GM12878 (cell line): Measurements from ENCODE around the gene CEACAM3. TPM values are rescaled to one million over a fixed set of nuclear protein-coding genes. Genes with fewer than 3 reads are reported as not detected.
A peak's percentile ranks its signal among the peaks of the same experiment; 100 is the strongest.

Source experiments
- BACH1 ChIP-seq: fragments of 450-650 bp; IDR thresholded peaks from 2 replicates; pipeline ENCODE4 v1.6.1; 2017; ENCODE audit warnings: mild to moderate bottlenecking, borderline replicate concordance
- BCL11A ChIP-seq: IDR thresholded peaks from 2 replicates; pipeline ENCODE4 v1.6.1; 2011; ENCODE audit warnings: low read depth, low read length
- CREM ChIP-seq: IDR thresholded peaks from 2 replicates; pipeline ENCODE4 v1.6.1; 2014; ENCODE audit warnings: antibody characterized with exemption, low read depth
- FOS ChIP-seq: IDR thresholded peaks from 3 replicates; pipeline ENCODE4 v1.6.1; 2011; ENCODE audit warnings: borderline replicate concordance; ENCODE audit not compliant: insufficient read length; ENCODE audit errors: extremely low read depth
- HDGF ChIP-seq: fragments of 450-650 bp; IDR thresholded peaks from 2 replicates; pipeline ENCODE4 v1.6.1; 2016; ENCODE audit warnings: antibody characterized with exemption
- KLF5 ChIP-seq: fragments of 450-650 bp; IDR thresholded peaks from 2 replicates; pipeline ENCODE4 v1.6.1; 2014; ENCODE audit warnings: mild to moderate bottlenecking; ENCODE audit not compliant: partially characterized antibody
- NR2C2 ChIP-seq: IDR thresholded peaks from 2 replicates; pipeline ENCODE4 v1.6.1; 2011; ENCODE audit warnings: borderline replicate concordance, low read depth; ENCODE audit not compliant: control insufficient read depth, insufficient read length
- POLR2AphosphoS2 ChIP-seq: IDR thresholded peaks from 2 replicates; pipeline ENCODE4 v1.6.1; 2011; ENCODE audit warnings: low read depth, mild to moderate bottlenecking, low read length, improper control_type of control experiment, moderate library complexity
- RFX5 ChIP-seq: IDR thresholded peaks from 2 replicates; pipeline ENCODE4 v1.6.1; 2011; ENCODE audit warnings: low read depth, low read length, improper control_type of control experiment
- SIN3A ChIP-seq: IDR thresholded peaks from 2 replicates; pipeline ENCODE4 v1.6.1; 2012; ENCODE audit warnings: low read depth, low read length, improper control_type of control experiment
- SIX5 ChIP-seq: IDR thresholded peaks from 2 replicates; pipeline ENCODE4 v1.6.1; 2011; ENCODE audit warnings: mild to moderate bottlenecking, low read depth, low read length, moderate library complexity; ENCODE audit not compliant: severe bottlenecking
- SMARCA5 ChIP-seq: fragments of 450-650 bp; IDR thresholded peaks from 2 replicates; pipeline ENCODE4 v1.6.1; 2017; ENCODE audit warnings: mild to moderate bottlenecking
- STAT1 ChIP-seq: fragments of 450-650 bp; conservative IDR thresholded peaks from 2 replicates; pipeline ENCODE4 v1.6.1; 2014; ENCODE audit warnings: antibody characterized with exemption, mild to moderate bottlenecking
- TCF3 ChIP-seq: IDR thresholded peaks from 2 replicates; pipeline ENCODE4 v1.6.1; 2012; ENCODE audit warnings: low read depth, mild to moderate bottlenecking, low read length, borderline replicate concordance; ENCODE audit not compliant: insufficient read depth
- ZNF217 ChIP-seq: fragments of 450-650 bp; IDR thresholded peaks from 2 replicates; pipeline ENCODE4 v1.6.1; 2017; ENCODE audit warnings: antibody characterized with exemption, mild to moderate bottlenecking
- polyA plus RNA-seq, 11 experiments: library from polyadenylated mRNA; depleted of rRNA in 4 of 11; unstranded in 6 of 11; stranded (reverse) in 5 of 11; fragments of >200 nt; fragmentation: Nextera tagmentation in 4 of 11; fragmentation: Illumina TruSeq in 1 of 11; extraction: Ambion mirVana in 4 of 11; extraction: Trizol in 1 of 11; gene quantifications; 1 replicate in 1 of 11; 2 replicates in 10 of 11; pipeline versions ENCODE4 v1.2.1 to v1.2.3, GENCODE V29; 2011 to 2016; ENCODE audit warnings: inconsistent platforms in 2 of 11, missing spikeins in 2 of 11, low read depth in 1 of 11
- total RNA-seq, 4 experiments: library from RNA; depleted of rRNA in 3 of 4; stranded (reverse); fragments of >200 nt in 3 of 4; fragmentation: Illumina TruSeq in 1 of 4; extraction: Trizol in 1 of 4; gene quantifications; 2 replicates each; pipeline versions ENCODE4 v1.2.1 to v1.2.3, GENCODE V29; 2013 to 2021
- TF ChIP-seq, protein P1 (sequence below): IDR thresholded peaks from 2 replicates; pipeline ENCODE4 v1.6.1; 2011; ENCODE audit warnings: low read depth, mild to moderate bottlenecking, low read length, moderate library complexity, borderline replicate concordance; ENCODE audit errors: extremely low read depth
- TF ChIP-seq, protein P2 (sequence below): fragments of 450-650 bp; IDR thresholded peaks from 2 replicates; pipeline ENCODE4 v1.6.1; 2017; ENCODE audit warnings: mild to moderate bottlenecking, moderate library complexity
- TF ChIP-seq, protein P3 (sequence below): fragments of 450-650 bp; conservative IDR thresholded peaks from 2 replicates; pipeline ENCODE4 v1.6.1; 2017; ENCODE audit warnings: mild to moderate bottlenecking, moderate library complexity
- TF ChIP-seq, protein P4 (sequence below): fragments of 450-650 bp; IDR thresholded peaks from 2 replicates; pipeline ENCODE4 v1.6.1; 2017; ENCODE audit warnings: mild to moderate bottlenecking, moderate library complexity

CEACAM3 gene
- total and polyA plus RNA-seq, 10 of the 15 experiments (the other 5 are each of a cell fraction or from before 2014, with no cell fraction given) = not detected

DNA sequence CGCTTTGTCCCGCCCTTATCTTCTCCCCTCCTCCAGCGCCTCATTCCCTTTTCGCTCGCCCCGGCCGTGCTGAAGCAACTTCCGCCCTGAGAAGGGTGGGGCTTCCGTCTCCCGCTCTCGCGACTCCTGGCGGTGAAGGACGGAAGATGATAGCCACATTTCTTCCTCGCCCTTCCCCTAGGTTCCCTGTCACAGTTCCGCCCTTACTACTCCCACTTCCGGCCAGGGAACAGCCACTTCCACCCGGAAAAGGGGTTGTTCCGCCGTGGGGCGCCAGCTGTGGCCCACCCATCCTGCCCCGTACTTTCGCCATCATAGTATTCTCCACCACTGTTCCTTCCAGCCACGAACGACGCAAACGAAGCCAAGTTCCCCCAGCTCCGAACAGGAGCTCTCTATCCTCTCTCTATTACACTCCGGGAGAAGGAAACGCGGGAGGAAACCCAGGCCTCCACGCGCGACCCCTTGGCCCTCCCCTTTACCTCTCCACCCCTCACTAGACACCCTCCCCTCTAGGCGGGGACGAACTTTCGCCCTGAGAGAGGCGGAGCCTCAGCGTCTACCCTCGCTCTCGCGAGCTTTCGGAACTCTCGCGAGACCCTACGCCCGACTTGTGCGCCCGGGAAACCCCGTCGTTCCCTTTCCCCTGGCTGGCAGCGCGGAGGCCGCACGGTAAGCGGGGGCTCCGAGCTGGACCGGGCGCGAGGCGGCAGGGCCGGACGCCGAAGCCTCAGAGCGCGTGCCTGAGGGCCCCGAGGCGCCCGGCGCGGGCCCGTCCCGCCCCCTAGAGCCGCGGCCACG, 63.4 kb downstream of the CEACAM3 start, which contains the start of gene RPS19 (continued):
- TF ChIP-seq SIN3A (peak; percentile 72; the same call in 1 of the 2 replicates), ZNF217 (peak; percentile 64; the same call in 1 of the 2 replicates), NR2C2 (no peak), TCF3 (peak; percentile 83; the same call in 1 of the 2 replicates), SMARCA5 (peak; percentile 96), POLR2AphosphoS2 (peak; percentile 84), BCL11A (no peak), RFX5 (no peak), FOS (no peak), STAT1 (no peak; the same call in 1 of the 2 replicates), HDGF (peak; percentile 97; the same call in 1 of the 2 replicates), KLF5 (peak; percentile 71), CREM (peak; percentile 88), BACH1 (peak; percentile 87), SIX5 (peak; percentile 81)
- TF ChIP-seq, protein P1, sequence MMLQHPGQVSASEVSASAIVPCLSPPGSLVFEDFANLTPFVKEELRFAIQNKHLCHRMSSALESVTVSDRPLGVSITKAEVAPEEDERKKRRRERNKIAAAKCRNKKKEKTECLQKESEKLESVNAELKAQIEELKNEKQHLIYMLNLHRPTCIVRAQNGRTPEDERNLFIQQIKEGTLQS = no peak
- TF ChIP-seq, protein P2, sequence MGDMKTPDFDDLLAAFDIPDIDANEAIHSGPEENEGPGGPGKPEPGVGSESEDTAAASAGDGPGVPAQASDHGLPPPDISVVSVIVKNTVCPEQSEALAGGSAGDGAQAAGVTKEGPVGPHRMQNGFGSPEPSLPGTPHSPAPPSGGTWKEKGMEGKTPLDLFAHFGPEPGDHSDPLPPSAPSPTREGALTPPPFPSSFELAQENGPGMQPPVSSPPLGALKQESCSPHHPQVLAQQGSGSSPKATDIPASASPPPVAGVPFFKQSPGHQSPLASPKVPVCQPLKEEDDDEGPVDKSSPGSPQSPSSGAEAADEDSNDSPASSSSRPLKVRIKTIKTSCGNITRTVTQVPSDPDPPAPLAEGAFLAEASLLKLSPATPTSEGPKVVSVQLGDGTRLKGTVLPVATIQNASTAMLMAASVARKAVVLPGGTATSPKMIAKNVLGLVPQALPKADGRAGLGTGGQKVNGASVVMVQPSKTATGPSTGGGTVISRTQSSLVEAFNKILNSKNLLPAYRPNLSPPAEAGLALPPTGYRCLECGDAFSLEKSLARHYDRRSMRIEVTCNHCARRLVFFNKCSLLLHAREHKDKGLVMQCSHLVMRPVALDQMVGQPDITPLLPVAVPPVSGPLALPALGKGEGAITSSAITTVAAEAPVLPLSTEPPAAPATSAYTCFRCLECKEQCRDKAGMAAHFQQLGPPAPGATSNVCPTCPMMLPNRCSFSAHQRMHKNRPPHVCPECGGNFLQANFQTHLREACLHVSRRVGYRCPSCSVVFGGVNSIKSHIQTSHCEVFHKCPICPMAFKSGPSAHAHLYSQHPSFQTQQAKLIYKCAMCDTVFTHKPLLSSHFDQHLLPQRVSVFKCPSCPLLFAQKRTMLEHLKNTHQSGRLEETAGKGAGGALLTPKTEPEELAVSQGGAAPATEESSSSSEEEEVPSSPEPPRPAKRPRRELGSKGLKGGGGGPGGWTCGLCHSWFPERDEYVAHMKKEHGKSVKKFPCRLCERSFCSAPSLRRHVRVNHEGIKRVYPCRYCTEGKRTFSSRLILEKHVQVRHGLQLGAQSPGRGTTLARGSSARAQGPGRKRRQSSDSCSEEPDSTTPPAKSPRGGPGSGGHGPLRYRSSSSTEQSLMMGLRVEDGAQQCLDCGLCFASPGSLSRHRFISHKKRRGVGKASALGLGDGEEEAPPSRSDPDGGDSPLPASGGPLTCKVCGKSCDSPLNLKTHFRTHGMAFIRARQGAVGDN = peak; percentile 92
- TF ChIP-seq, protein P3, sequence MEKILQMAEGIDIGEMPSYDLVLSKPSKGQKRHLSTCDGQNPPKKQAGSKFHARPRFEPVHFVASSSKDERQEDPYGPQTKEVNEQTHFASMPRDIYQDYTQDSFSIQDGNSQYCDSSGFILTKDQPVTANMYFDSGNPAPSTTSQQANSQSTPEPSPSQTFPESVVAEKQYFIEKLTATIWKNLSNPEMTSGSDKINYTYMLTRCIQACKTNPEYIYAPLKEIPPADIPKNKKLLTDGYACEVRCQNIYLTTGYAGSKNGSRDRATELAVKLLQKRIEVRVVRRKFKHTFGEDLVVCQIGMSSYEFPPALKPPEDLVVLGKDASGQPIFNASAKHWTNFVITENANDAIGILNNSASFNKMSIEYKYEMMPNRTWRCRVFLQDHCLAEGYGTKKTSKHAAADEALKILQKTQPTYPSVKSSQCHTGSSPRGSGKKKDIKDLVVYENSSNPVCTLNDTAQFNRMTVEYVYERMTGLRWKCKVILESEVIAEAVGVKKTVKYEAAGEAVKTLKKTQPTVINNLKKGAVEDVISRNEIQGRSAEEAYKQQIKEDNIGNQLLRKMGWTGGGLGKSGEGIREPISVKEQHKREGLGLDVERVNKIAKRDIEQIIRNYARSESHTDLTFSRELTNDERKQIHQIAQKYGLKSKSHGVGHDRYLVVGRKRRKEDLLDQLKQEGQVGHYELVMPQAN = peak; percentile 98
- TF ChIP-seq, protein P4, sequence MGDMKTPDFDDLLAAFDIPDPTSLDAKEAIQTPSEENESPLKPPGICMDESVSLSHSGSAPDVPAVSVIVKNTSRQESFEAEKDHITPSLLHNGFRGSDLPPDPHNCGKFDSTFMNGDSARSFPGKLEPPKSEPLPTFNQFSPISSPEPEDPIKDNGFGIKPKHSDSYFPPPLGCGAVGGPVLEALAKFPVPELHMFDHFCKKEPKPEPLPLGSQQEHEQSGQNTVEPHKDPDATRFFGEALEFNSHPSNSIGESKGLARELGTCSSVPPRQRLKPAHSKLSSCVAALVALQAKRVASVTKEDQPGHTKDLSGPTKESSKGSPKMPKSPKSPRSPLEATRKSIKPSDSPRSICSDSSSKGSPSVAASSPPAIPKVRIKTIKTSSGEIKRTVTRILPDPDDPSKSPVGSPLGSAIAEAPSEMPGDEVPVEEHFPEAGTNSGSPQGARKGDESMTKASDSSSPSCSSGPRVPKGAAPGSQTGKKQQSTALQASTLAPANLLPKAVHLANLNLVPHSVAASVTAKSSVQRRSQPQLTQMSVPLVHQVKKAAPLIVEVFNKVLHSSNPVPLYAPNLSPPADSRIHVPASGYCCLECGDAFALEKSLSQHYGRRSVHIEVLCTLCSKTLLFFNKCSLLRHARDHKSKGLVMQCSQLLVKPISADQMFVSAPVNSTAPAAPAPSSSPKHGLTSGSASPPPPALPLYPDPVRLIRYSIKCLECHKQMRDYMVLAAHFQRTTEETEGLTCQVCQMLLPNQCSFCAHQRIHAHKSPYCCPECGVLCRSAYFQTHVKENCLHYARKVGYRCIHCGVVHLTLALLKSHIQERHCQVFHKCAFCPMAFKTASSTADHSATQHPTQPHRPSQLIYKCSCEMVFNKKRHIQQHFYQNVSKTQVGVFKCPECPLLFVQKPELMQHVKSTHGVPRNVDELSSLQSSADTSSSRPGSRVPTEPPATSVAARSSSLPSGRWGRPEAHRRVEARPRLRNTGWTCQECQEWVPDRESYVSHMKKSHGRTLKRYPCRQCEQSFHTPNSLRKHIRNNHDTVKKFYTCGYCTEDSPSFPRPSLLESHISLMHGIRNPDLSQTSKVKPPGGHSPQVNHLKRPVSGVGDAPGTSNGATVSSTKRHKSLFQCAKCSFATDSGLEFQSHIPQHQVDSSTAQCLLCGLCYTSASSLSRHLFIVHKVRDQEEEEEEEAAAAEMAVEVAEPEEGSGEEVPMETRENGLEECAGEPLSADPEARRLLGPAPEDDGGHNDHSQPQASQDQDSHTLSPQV = peak; percentile 79; the same call in 1 of the 2 replicates
